Thyroid gland (tissue), 4 donors: ENCODE data around the gene BTNL9.
"Not testable (repeated sequence)": the region's sequence is repeated elsewhere in the genome, so short reads cannot be mapped to it uniquely, and the experiment has no call there.

Experiments
- CTCF ChIP-seq, 6 experiments: fragments of 200-600 bp in 3 of 6; fragments of 450-650 bp in 3 of 6; sonication (generic) in 3 of 6; IDR thresholded peaks; one replicate each; pipeline ENCODE4 v1.5.1; 2016 to 2019; ENCODE audit warnings: antibody characterized with exemption in 6 of 6, mild to moderate bottlenecking in 2 of 6, inconsistent platforms in 1 of 6, moderate library complexity in 1 of 6
- POLR2A ChIP-seq, 2 donors: fragments of 450-650 bp; IDR thresholded peaks; one replicate each; pipeline ENCODE4 v1.6.1; 2017; ENCODE audit warnings: antibody characterized with exemption in 2 of 2, mild to moderate bottlenecking in 2 of 2, moderate library complexity in 1 of 2

- TF ChIP-seq CTCF, POLR2A (IDR thresholded peaks at IDR 0.05): not testable (repeated sequence)
Measured at GRCh38 chr5:181096721-181097382, 56.8 kb downstream of the BTNL9 start.
